Smooth muscle cell (in vitro differentiated cells): ENCODE results near the gene THAP3. TPM values are rescaled to one million over a fixed set of nuclear protein-coding genes. Genes with fewer than 3 reads are reported as not detected.
A peak's percentile ranks its signal among the peaks of the same experiment; 100 is the strongest.

Experiments used
- DNase-seq: peaks from one replicate; lab custom pipeline; 2025; ENCODE audit not compliant: unreplicated experiment; lab: John Stamatoyannopoulos, UW
- H2AFZ ChIP-seq: fragments of 200-600 bp; sonication (generic); 2 replicates; pipeline ENCODE4 v1.6.0; 2016; ENCODE audit warnings: antibody characterized with exemption, low read depth, mild to moderate bottlenecking
- H3F3A ChIP-seq: fragments of 200-600 bp; sonication (generic); 2 replicates; pipeline ENCODE4 v1.6.0; 2017; ENCODE audit warnings: antibody characterized with exemption, low read depth
- H3K27ac ChIP-seq: fragments of 200-600 bp; sonication (generic); 2 replicates; pipeline ENCODE4 v1.5.1; 2016; ENCODE audit warnings: low read depth, mild to moderate bottlenecking
- H3K27me3 ChIP-seq: fragments of 200-600 bp; sonication (generic); 2 replicates; pipeline ENCODE4 v1.6.1; 2016; ENCODE audit warnings: low read depth, mild to moderate bottlenecking
- H3K36me3 ChIP-seq: fragments of 200-600 bp; sonication (generic); 2 replicates; pipeline ENCODE4 v1.5.1; 2016; ENCODE audit warnings: low read depth
- H3K4me1 ChIP-seq: fragments of 200-600 bp; sonication (generic); 2 replicates; pipeline ENCODE4 v1.5.1; 2016; ENCODE audit warnings: low read depth
- H3K4me2 ChIP-seq: fragments of 200-600 bp; sonication (generic); 2 replicates; pipeline ENCODE4 v1.6.0; 2016; ENCODE audit warnings: mild to moderate bottlenecking
- H3K4me3 ChIP-seq: fragments of 200-600 bp; sonication (generic); 2 replicates; pipeline ENCODE4 v1.5.1; 2016; ENCODE audit warnings: mild to moderate bottlenecking
- H3K79me2 ChIP-seq: fragments of 200-600 bp; sonication (generic); 2 replicates; pipeline ENCODE4 v1.6.0; 2016; ENCODE audit warnings: low read depth, mild to moderate bottlenecking
- H3K9ac ChIP-seq: fragments of 200-600 bp; sonication (generic); 2 replicates; pipeline ENCODE4 v1.6.0; 2016; ENCODE audit warnings: low read depth
- H3K9me3 ChIP-seq: fragments of 200-600 bp; sonication (generic); replicated peaks from 2 replicates; pipeline ENCODE4 v1.5.1; 2016; ENCODE audit warnings: low read depth
- H4K20me1 ChIP-seq: fragments of 200-600 bp; sonication (generic); 2 replicates; pipeline ENCODE4 v1.6.0; 2016; ENCODE audit warnings: low read depth
- WGBS: methylation state at CpG from one replicate; pipeline ENCODE4 v1.1.7; 2016; ENCODE audit warnings: low lambda C conversion rate; 5-methylcytosine and 5-hydroxymethylcytosine counted together
- polyA plus RNA-seq: library from polyadenylated mRNA; unstranded; fragments of >200 nt; fragmentation: Nextera tagmentation; extraction: Ambion mirVana; gene quantifications from 2 replicates; pipeline ENCODE4 v1.2.1, GENCODE V29; 2016
- total RNA-seq: library from RNA; depleted of rRNA; stranded (reverse); fragments of >200 nt; gene quantifications from 2 replicates; pipeline ENCODE4 v1.2.3, GENCODE V29; 2014
- TF ChIP-seq, protein P1 (sequence below): fragments of 200-600 bp; sonication (generic); IDR thresholded peaks from 2 replicates; pipeline ENCODE4 v1.5.1; 2017; ENCODE audit warnings: borderline replicate concordance, mild to moderate bottlenecking, antibody characterized with exemption; ENCODE audit not compliant: insufficient read depth, poor library complexity, severe bottlenecking

The THAP3 gene
- total and polyA plus RNA-seq, 2 experiments from 2014 or later = 10.5 to 34.8 TPM

DNA sequence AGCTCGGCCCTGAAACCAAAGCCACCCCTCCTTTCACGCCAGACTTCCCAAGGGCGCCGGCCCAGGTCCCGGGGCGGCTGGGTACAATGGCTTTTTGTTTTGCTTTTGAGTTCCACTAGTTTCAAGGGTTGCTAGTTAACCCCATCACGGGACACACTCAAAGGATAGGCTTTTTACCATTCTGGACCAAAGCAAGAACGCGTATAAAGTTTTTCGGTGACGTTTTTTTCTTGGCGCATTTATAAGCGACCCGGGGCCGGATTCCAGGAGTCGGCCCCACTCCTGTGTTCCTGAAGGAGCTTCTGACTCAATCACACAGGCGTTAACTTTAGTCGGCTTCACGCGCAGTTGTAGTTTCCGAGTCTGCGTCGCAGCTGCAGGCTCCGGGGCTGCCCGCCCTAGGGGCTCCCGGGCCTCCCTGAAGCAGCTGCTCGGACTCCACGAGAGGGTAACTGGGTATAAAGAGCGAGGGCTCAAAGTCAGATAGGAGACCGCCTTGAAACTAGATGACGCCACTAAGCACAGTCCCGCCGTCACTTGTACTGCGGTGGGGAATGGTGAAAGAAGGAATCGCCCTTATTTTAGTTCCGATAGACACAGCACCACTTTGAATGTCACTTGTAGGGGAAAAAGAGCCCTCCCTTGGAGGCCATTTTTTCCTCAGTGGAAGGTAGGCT, 21.3 kb upstream of the THAP3 start:
- H2AFZ ChIP-seq = peak overlapping the region; percentile 77
- H3K79me2 ChIP-seq = peaks cover 30% of the 10 kb centered on the region
- no peaks in the 10 kb centered on the region for H3K9me3 ChIP-seq
- WGBS = 4% methylated on average over 36 of the region's 36 CpGs
- peak overlapping the region; percentile 100 for H3K27ac ChIP-seq
- peaks cover 28% of the 10 kb centered on the region for H3K4me1 ChIP-seq
- no peaks in the 10 kb centered on the region for H3K36me3 ChIP-seq
- DNase-seq = peak; percentile 67
- H3F3A ChIP-seq = peaks cover 22% of the 10 kb centered on the region
- TF ChIP-seq, protein P1, sequence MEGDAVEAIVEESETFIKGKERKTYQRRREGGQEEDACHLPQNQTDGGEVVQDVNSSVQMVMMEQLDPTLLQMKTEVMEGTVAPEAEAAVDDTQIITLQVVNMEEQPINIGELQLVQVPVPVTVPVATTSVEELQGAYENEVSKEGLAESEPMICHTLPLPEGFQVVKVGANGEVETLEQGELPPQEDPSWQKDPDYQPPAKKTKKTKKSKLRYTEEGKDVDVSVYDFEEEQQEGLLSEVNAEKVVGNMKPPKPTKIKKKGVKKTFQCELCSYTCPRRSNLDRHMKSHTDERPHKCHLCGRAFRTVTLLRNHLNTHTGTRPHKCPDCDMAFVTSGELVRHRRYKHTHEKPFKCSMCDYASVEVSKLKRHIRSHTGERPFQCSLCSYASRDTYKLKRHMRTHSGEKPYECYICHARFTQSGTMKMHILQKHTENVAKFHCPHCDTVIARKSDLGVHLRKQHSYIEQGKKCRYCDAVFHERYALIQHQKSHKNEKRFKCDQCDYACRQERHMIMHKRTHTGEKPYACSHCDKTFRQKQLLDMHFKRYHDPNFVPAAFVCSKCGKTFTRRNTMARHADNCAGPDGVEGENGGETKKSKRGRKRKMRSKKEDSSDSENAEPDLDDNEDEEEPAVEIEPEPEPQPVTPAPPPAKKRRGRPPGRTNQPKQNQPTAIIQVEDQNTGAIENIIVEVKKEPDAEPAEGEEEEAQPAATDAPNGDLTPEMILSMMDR = no peak
- H3K4me3 ChIP-seq = peak overlapping the region; percentile 67
- H4K20me1 ChIP-seq = peaks cover 35% of the 10 kb centered on the region
- peak overlapping the region; percentile 92 for H3K4me2 ChIP-seq
- H3K27me3 ChIP-seq = no peaks in the 10 kb centered on the region
- H3K9ac ChIP-seq = peak overlapping the region; percentile 96

DNA sequence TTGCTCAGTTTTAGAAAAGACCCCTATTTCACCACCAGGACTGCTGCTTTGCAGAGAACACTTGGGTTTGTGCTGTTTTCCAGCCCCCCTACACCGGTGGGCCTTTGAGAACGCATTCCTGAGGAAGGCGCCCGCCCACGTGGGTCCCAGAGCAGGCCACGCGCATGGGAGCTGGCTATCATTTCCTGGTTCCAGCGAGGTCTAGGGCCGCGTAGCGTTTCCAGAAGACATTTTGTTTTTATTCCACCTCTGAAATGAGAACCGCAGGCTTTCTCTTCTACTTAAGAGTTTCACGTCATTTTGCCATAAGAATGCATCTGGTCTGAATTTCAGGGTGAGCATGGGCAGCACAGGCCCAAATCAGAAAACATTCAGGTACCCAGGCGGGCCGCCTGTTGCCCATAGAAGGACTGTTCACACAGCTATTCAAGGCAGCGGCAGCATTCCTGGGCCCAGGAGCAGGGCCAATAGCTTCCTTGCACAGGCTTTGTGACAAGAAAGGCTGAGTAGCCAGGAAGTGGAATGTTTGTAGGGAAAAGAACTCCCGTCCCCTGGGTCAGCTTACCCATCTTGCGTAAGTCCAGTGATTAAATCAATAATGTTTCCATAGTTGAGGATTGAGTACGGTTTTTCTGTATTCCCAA, 20.6 kb upstream of the THAP3 start:
- Histone ChIP-seq H3K36me3 (no peaks in the 10 kb centered on the region), H3K4me1 (peaks cover 28% of the 10 kb centered on the region), H3K4me2 (peak overlapping the region; percentile 92), H3K9ac (peak overlapping the region; percentile 96), H3F3A (peaks cover 22% of the 10 kb centered on the region), H3K27me3 (no peaks in the 10 kb centered on the region), H3K4me3 (peak overlapping the region; percentile 67), H3K79me2 (peaks cover 26% of the 10 kb centered on the region), H2AFZ (peak overlapping the region; percentile 77), H3K9me3 (no peaks in the 10 kb centered on the region), H4K20me1 (peaks cover 29% of the 10 kb centered on the region), H3K27ac (peak overlapping the region; percentile 100)
- TF ChIP-seq, protein P1 = no peak
- WGBS = 9% methylated on average over 19 of the region's 19 CpGs
- DNase-seq = no peak

DNA sequence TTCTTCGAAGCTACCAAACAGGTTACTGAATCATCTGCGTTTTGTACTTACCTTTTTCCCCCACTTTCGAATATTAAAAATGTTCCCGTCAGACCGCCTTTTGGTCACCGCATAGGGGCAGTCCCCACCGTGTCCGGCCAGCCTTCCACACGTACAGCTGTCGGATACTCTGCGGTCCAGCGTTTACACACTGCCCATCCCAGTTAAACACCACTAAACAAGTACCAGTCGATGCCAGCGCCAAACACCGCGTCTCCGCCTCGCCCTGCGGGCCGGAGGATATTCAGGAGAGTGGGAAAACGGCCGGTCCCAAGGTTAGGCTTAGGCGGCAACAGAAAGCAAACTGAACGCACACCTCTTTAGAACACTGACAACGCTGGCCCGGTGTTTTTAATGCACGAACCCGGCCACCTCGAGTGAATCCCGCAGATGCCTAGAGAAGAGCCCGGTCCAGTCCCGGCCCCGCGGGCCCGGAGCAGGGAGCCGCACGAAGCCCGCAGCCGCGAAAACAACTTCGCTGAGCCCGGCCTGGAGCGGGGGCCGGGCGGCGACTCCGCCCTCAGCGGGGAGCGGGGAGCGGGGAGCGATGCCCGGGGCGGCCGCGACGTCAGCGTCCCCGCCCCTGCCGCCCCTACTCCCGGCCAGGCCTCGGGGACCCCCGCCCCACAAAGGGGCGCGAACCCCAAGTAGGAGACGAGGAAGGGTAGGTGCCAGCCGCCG, 11.9 kb upstream of the THAP3 start:
- Histone ChIP-seq H3K27me3 (no peaks in the 10 kb centered on the region), H3K4me2 (peak overlapping the region; percentile 98), H3K9ac (peak overlapping the region; percentile 91), H3K36me3 (no peaks in the 10 kb centered on the region), H2AFZ (peak overlapping the region; percentile 92), H3K27ac (peak overlapping the region; percentile 91), H3K4me1 (peaks cover 3% of the 10 kb centered on the region), H3F3A (peaks cover 3% of the 10 kb centered on the region), H4K20me1 (peaks cover 28% of the 10 kb centered on the region), H3K4me3 (peak overlapping the region; percentile 95), H3K9me3 (no peaks in the 10 kb centered on the region), H3K79me2 (peaks cover 55% of the 10 kb centered on the region)
- 2% methylated on average over 36 of the region's 67 CpGs for WGBS
- TF ChIP-seq, protein P1 = no peak
- no peak for DNase-seq
